NK-92 (cell line): ENCODE results near the gene HDAC4.

Source experiments
- DNase-seq: peaks from one replicate; lab custom pipeline; 2025; ENCODE audit not compliant: unreplicated experiment; lab: John Stamatoyannopoulos, UW

HDAC4 gene

GRCh38 chr2:239133945-239134570 lies 266.8 kb downstream of the HDAC4 start:
- no peak for DNase-seq

- DNase-seq, result no peak
Measured at GRCh38 chr2:239132786-239133185, 268.0 kb downstream of the HDAC4 start.

GRCh38 chr2:239132156-239132709 lies 268.6 kb downstream of the HDAC4 start:
- DNase-seq, result no peak

- DNase-seq, result no peak
Measured at GRCh38 chr2:239131521-239131920, 269.3 kb downstream of the HDAC4 start.

- DNase-seq, result no peak
Measured at GRCh38 chr2:239130786-239131325, 270.0 kb downstream of the HDAC4 start.

- DNase-seq, result no peak
Measured at GRCh38 chr2:239130041-239130440, 270.8 kb downstream of the HDAC4 start.

GRCh38 chr2:239129147-239129920 lies 271.5 kb downstream of the HDAC4 start:
- DNase-seq, result no peak

- no peak for DNase-seq
Measured at GRCh38 chr2:239128706-239129105, 272.1 kb downstream of the HDAC4 start.

GRCh38 chr2:239127513-239127912 lies 273.3 kb downstream of the HDAC4 start:
- no peak for DNase-seq

- DNase-seq, result no peak
Measured at GRCh38 chr2:239125726-239126675, 274.8 kb downstream of the HDAC4 start.

GRCh38 chr2:239124152-239124899 lies 276.5 kb downstream of the HDAC4 start:
- DNase-seq, result no peak

GRCh38 chr2:239122421-239123110 lies 278.3 kb downstream of the HDAC4 start:
- no peak for DNase-seq

- DNase-seq, result no peak
Measured at GRCh38 chr2:239121600-239122012, 279.2 kb downstream of the HDAC4 start.

GRCh38 chr2:239120664-239121063 lies 280.2 kb downstream of the HDAC4 start:
- DNase-seq, result no peak

- DNase-seq, result no peak
Measured at GRCh38 chr2:239119346-239120126, 281.3 kb downstream of the HDAC4 start.

- no peak for DNase-seq
Measured at GRCh38 chr2:239118675-239119211, 282.1 kb downstream of the HDAC4 start.

GRCh38 chr2:239118264-239118663 lies 282.6 kb downstream of the HDAC4 start:
- no peak for DNase-seq

GRCh38 chr2:239117831-239118230 lies 283.0 kb downstream of the HDAC4 start:
- no peak for DNase-seq
